ENCODE results near the gene CLVS2.

DNA sequence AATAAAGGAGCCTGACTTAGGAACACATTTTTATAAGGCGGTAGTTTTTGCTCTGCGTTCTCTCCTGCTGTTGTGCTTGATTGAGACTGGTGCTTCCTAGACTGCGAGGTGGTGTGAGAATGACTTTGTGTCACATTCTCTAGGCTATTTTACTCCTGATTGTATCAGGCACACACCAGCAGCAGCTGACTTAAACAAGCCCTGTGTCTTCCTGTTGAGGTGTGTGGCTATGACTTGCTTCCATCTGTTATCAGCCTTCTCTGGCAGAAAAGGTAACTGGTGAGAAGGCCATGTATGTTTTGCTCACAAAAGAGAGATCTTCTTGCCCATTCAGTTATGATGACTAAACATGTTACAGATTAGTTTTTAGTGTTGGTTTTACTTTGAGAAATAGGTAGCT, 43.4 kb downstream of the CLVS2 start:
- TF ChIP-seq, protein P1, sequence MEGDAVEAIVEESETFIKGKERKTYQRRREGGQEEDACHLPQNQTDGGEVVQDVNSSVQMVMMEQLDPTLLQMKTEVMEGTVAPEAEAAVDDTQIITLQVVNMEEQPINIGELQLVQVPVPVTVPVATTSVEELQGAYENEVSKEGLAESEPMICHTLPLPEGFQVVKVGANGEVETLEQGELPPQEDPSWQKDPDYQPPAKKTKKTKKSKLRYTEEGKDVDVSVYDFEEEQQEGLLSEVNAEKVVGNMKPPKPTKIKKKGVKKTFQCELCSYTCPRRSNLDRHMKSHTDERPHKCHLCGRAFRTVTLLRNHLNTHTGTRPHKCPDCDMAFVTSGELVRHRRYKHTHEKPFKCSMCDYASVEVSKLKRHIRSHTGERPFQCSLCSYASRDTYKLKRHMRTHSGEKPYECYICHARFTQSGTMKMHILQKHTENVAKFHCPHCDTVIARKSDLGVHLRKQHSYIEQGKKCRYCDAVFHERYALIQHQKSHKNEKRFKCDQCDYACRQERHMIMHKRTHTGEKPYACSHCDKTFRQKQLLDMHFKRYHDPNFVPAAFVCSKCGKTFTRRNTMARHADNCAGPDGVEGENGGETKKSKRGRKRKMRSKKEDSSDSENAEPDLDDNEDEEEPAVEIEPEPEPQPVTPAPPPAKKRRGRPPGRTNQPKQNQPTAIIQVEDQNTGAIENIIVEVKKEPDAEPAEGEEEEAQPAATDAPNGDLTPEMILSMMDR (IDR thresholded peaks at IDR 0.05) = no peak
- no peak for TF ChIP-seq POLR2A (IDR thresholded peaks at IDR 0.05)
